NAMALWA (cell line): ENCODE data around the gene KCNAB3.

Experiments
- DNase-seq: peaks from one replicate; pipeline ENCODE4 v3.0.0-alpha.2; 2015; ENCODE audit warnings: low spot score

The KCNAB3 gene

GRCh38 chr17:7897090-7897489 is 32.6 kb downstream of the KCNAB3 start:
- no peak for DNase-seq

GRCh38 chr17:7894866-7895265 is 34.8 kb downstream of the KCNAB3 start:
- no peak for DNase-seq

GRCh38 chr17:7894226-7894625 is 35.4 kb downstream of the KCNAB3 start:
- DNase-seq: no peak

GRCh38 chr17:7893187-7893880 is 36.3 kb downstream of the KCNAB3 start:
- no peak for DNase-seq

DNA sequence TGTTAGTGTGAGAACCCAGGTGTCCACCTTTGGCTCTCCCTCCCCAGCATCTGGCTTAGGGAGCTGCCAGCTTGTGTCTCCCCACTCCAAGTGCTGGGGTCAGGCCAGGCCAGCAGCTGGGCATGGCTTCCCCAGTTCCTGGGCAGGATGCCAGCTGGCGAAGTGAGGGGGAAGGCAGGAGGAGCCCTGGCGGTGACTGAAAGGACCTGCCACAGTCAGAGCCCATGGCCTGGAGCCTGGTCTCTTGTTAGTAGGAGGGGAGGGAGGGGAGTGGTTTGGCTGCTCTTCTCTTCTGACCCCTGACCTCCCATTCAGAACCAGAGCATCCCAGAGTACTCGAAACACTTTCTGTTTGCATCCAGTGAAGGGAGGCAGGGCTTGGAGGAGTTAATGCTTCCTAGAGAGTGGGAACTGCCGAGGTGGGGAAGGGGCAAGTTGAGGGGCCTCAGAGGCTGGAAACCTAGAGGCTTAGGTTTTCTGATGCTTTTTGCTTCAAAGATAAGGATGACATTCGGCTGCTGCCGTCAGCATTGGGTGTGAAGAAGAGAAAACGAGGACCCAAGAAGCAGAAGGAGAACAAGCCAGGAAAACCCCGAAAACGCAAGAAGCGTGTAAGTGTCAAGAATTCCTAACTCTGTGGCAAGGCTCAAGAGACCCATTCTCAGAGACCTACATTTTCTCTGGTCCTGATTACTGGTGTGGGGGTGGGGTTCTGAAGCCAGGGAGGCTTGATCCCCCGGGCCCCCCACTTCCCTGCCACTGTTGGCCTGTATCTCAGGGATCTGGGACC is 40.3 kb downstream of the KCNAB3 start:
- DNase-seq: no peak

DNA sequence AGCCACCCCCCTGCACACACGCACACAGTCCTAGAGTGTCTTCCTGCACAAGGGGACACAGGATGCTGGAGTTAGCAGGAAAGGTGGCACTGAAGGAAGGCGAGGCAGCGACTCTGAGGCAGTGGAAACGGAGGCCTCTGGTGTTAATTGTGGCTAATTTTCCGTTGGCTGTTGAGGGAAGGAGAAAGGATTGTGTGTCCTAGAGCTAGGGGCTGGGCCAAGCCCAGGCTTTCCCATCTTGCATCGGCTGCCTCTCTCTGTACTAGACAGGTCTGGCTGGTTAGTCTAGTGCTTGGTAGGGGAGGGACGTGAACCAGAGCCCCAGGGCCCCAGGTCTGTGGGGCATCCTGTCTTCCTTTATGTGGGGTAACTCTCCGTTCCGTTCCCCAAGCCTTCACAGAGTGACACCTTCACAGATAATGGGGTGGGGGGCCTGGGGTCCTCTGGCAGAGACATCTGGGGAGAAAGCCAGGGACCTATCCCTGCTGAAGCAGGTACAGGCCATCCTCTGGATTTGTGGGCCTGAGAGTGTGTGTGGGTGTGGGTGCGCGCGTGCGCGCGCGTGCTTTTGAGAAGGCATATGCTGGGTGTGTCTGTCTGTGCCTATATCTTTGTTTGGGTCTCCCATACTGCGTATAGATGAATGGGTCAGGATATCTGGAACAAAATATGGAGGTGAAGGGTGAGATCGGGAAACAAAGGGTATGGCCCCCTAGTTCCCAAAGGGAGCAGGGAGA is 41.3 kb downstream of the KCNAB3 start, which contains the start of gene CHD3:
Gene CHD3 (plus strand): TSS at position 606 of the 737 bp plus-strand sequence. CDS start 212 bp downstream, outside the sequence.
- DNase-seq: no peak

DNA sequence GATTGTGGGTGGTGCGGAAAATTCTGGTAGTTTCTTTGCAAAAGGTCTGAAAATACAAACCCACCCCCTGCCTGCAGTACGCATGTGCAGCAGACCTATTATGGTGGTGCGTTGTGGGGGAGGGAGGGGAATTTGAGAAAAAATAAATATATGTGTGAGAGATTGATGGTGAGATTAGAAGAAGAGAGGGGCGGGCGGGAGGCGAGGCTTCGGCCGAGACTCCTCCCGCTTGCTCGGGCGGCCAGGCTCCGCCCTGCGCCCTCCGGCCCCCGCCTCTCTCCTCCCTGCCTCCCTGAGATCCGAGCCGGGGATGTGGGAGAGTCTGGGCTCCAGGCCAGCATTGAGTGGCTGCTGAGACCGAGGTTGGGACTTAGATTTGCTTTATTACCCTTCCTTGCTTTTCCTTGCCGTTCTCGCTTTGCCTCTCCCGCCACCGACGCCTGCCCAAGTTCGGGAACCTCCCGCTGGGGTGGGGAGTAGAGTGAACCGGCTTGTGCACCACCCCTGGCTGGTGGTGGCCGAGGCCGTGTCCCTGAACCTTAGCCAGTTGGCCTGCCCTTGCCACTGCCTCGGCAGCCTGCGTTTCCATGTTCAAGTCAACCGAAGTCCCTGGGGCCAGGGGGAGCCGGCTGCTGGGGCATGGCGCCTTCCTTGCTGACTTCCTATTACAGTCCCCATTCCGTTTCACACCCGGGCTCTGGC is 42.0 kb downstream of the KCNAB3 start:
- DNase-seq: peak; percentile 87

DNA sequence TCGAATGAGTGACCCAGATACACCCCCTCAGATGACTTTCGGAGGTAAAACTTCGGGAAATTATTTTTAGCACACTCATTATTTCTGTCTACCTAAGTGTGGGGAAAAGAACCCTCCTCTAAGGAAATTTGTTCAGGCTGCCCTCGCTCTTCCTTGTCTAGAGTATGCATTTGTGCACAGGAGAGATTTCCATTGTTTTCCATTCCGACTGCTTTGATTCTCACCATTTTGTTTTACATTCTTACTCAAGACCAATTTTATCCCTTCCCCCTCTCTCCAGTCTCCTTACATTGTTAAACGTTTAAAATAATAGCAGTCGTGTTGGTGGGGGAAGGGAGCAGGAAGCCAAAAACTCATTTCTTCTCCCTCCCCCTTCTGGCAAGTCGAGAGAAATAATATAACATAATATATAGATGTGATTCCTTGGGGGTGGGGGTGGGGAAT is 42.6 kb downstream of the KCNAB3 start:
- no peak for DNase-seq

DNA sequence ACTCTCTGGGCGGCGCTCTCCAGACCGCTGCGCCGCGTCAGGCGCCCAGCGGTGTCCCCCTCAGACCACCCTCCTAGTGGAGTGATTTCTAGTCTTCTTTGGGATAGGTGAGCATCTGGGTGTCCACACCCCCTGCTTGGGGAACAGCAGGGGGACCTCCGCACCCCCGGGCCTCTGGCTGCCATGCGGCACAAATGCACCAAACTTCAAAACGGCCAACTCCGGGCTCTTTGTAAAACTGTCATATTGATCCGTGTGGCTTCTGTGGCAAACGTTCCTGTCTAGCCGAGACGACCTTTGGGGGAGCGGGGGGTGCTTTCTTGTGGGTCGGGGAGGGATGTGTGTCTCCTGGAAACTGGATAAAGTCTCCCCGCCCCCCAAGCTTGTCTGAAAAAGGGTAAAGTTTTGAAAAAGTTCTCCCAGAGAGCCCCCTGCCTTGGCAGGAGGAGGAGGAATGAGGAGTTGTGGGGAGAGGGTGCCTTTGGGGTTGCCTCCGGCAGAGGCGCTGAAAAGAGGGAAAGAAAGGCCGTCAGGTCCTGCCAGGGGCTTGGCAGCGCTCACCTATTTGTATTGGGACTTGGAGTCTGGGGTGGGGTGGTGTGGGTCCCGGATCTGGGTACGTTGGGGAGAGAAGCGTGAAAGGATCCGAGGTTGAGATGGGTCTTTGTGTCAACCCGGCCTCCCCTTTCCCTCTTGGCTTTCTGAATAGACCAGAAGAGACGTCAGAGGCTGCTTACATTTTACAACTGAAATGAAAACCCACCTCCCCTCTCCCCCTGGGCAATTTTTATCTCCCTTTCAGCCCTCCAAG is 43.2 kb downstream of the KCNAB3 start:
- DNase-seq: peak; percentile 52

- peak; percentile 38 for DNase-seq
Observed at GRCh38 chr17:7885367-7886226, 44.1 kb downstream of the KCNAB3 start.

GRCh38 chr17:7884581-7885366 is 44.9 kb downstream of the KCNAB3 start:
- DNase-seq: peak; percentile 11

- DNase-seq: peak; percentile 24
Observed at GRCh38 chr17:7883781-7884386, 45.8 kb downstream of the KCNAB3 start.

- DNase-seq: no peak
Observed at GRCh38 chr17:7882629-7883028, 47.0 kb downstream of the KCNAB3 start.

GRCh38 chr17:7882068-7882467 is 47.6 kb downstream of the KCNAB3 start:
- DNase-seq: no peak

- DNase-seq: no peak
Observed at GRCh38 chr17:7881276-7882054, 48.2 kb downstream of the KCNAB3 start.

GRCh38 chr17:7880076-7880868 is 49.4 kb downstream of the KCNAB3 start:
- no peak for DNase-seq

GRCh38 chr17:7878234-7878633 is 51.4 kb downstream of the KCNAB3 start:
- no peak for DNase-seq
